Hippocampal formation (tissue), 2 donors: ENCODE measurements around the gene KIF5A.
"Not testable (repeated sequence)": the region's sequence is repeated elsewhere in the genome, so short reads cannot be mapped to it uniquely, and the experiment has no call there.

Experiments used
- DNase-seq, 2 donors: peaks; one replicate each; lab custom pipeline; 2025; lab: John Stamatoyannopoulos, UW

The KIF5A gene

GRCh38 chr12:57549909-57550640 is at the start of gene KIF5A:
Gene KIF5A (plus strand): TSS chr12:57550044. CDS start chr12:57550272, 228 bp downstream.
- DNase-seq: peak; percentile 32 to 54

GRCh38 chr12:57500213-57500612 is 49.6 kb upstream of the KIF5A start:
- no peak for DNase-seq

GRCh38 chr12:57502311-57502969 is 47.4 kb upstream of the KIF5A start:
- not testable (repeated sequence) for DNase-seq

GRCh38 chr12:57506541-57506940 is 43.3 kb upstream of the KIF5A start:
- not testable (repeated sequence) for DNase-seq

- DNase-seq: not testable (repeated sequence)
Observed at GRCh38 chr12:57507796-57508195, 42.0 kb upstream of the KIF5A start.

GRCh38 chr12:57511161-57511560 is 38.7 kb upstream of the KIF5A start:
- no peak for DNase-seq

GRCh38 chr12:57511588-57512325 is 38.1 kb upstream of the KIF5A start:
- no peak for DNase-seq

- no peak for DNase-seq
Observed at GRCh38 chr12:57512665-57513064, 37.2 kb upstream of the KIF5A start.

- no peak for DNase-seq
Observed at GRCh38 chr12:57513266-57513665, 36.6 kb upstream of the KIF5A start.

GRCh38 chr12:57513677-57514076 is 36.2 kb upstream of the KIF5A start:
- not testable (repeated sequence) for DNase-seq

- not testable (repeated sequence) for DNase-seq
Observed at GRCh38 chr12:57514246-57514645, 35.6 kb upstream of the KIF5A start.

- DNase-seq: no peak
Observed at GRCh38 chr12:57514720-57515407, 35.0 kb upstream of the KIF5A start.

GRCh38 chr12:57515408-57515933 is 34.4 kb upstream of the KIF5A start:
- no peak for DNase-seq

GRCh38 chr12:57515934-57516541 is 33.8 kb upstream of the KIF5A start:
- no peak for DNase-seq

GRCh38 chr12:57516617-57517153 is 33.2 kb upstream of the KIF5A start:
- DNase-seq: no peak

- no peak for DNase-seq
Observed at GRCh38 chr12:57517187-57517586, 32.7 kb upstream of the KIF5A start.

- not testable (repeated sequence) for DNase-seq
Observed at GRCh38 chr12:57517718-57518117, 32.1 kb upstream of the KIF5A start.

GRCh38 chr12:57518176-57518919 is 31.5 kb upstream of the KIF5A start:
- no peak for DNase-seq

- DNase-seq: no peak
Observed at GRCh38 chr12:57518920-57519795, 30.7 kb upstream of the KIF5A start.

- DNase-seq: no peak
Observed at GRCh38 chr12:57519796-57520052, 30.1 kb upstream of the KIF5A start.
